Superior temporal gyrus (tissue), 1 donor: ENCODE measurements around the gene TOGARAM1.
A peak's percentile ranks its signal among the peaks of the same experiment; 100 is the strongest.
"Not testable (repeated sequence)": the region's sequence is repeated elsewhere in the genome, so short reads cannot be mapped to it uniquely, and the experiment has no call there.

Source experiments
- DNase-seq: peaks from one replicate; pipeline ENCODE4 v3.0.0-alpha.2; 2016; ENCODE audit errors: extremely low spot score

Gene TOGARAM1

DNA sequence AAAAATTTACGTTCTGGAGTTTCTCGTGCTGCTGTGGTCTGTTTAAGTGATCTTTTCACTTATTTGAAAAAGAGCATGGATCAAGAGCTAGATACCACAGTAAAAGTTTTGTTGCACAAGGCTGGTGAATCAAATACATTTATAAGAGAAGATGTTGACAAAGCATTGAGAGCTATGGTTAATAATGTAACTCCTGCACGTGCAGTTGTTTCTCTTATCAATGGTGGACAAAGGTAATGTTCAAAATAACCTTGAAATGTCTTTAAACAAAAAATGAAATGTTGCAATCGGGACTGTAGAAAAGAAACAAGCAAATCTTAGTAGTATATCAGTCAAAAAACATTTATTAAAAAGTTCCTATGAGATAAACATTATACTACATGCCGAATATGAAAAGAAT is 82.6 kb downstream of the TOGARAM1 start:
- DNase-seq, result no peak

DNA sequence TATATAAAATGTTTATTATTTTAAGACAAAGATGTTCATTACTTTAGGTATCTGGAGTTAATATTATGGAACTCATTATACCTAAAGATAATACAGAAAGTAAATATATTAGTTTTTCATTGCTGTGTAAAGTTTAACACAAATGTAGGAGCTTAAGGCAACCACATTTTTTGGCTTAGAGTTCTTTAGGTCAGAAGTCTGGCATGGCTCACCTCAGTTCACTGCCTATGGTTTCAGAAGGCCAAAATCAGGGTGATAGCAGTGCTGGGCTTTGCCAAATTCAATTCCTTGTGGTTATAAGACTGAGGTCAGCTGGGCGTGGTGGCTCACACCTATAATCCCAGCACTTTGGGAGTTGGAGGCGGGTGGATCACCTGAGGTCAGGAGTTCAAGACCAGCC is 86.4 kb downstream of the TOGARAM1 start:
- no peak for DNase-seq

DNA sequence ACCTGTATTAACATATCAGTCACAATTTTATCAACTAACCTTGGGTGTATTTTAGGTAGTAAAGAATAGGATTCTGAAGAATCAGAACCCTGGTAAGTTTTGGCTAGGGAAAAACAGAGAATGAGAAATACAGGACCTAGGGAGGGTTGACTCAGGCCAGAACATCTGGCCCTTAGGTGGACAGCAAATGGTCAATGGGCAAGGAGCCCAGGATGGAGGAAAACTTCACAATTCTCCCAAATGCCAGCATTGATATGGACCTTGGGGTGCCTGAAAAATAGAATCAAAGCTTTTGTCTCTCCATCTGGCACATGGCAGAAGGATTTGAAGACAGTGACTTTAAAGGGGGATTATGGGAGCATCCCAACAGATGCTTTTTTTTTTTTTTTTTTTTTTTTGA is 89.2 kb downstream of the TOGARAM1 start:
- DNase-seq, result peak; percentile 33

DNA sequence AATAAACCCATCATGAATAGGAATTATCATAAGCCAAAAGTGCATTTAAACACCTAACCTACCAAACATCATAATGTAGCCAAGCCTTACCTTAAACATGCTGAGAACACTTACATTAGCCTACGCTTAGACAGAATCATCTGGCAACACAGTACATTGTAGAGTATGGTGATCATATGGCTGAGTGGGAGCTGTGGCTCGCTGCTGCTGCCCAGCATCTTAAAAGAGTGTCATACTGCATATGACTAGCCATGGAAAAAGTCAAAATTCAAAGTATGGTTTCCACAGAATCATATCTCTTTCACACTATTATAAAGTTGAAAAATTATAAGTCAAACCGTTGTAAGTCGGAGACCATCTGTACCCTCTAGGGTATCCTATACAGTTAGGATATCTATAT is 89.9 kb downstream of the TOGARAM1 start:
- DNase-seq, result peak; percentile 28

DNA sequence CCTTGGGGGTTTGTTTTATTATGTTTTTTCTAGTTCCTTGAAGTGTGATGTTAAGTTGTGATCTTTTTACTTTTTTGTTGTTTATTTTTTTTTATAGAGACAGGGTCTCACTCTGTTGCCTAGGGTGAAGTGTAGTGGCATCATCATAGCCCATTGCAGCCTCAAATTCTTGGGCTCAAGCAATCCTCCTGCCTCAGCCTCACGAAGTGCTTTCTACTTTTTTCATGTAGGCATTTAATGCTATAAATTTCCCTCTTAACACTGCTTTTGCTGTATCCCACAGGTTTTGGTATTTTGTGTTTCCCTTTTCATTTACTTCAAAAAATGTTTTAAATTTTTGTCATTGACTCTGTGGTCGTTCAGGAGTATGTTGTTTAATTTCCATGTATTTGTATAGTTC is 95.4 kb downstream of the TOGARAM1 start:
- no peak for DNase-seq

DNA sequence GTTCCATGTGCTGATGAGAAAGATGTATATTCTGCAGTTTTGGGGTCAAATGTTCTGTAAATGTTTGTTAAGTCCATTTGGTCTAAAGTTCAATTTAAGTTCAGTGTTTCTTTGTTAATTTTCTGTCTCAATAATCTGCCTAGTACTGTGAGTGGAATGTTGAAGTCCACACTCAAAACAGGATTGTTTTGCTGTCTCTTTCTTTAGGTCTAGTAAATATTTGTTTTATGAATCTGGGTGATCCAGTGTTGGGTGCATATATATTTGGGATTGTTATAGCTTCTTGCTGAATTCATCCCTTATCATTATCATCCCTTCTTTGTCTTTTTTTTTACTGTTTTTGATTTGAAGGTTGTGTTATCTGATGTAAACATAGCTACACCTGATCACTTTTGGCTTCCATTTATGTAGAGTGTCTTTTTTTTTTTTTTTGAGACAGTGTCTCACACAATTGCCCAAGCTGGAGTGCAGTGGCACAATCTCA is 95.9 kb downstream of the TOGARAM1 start:
- no peak for DNase-seq

DNA sequence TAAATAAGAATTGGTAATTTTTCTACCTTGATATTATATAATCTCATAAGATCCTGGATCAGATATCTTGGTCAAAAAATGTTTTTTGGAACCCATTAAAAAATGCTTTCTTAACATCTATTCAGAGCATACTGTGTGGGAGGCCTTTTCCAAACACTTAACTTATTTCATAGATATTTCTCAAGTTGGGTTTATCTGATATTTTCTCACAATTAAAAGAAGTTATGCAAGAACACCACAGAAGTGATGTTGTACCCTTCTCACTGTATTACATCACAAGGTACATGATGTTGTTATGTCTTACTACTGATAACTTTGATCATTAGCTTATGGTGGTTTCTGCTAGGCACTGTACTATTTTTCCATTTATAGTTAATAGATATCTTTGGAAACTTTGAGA is 98.6 kb downstream of the TOGARAM1 start:
- DNase-seq, result no peak

DNA sequence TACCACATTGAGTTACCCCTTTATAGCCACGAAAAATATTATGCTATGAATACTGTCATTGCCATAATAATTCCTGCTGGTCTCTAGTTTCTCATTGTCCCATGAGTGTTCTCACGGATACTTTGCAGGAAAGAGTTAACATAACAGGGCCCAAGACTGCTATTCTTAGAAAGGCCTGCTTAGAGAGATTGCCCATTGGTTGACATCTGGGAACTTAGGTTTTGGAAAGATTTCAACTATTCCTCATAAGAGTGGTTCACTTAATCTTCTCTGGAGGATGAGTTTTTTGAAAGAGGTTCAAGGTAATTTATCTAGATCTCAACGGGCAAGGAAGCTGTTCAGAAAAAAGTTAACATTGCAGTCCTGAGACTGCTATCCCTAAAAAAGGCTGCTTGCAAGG is 103.5 kb downstream of the TOGARAM1 start:
- no peak for DNase-seq

DNA sequence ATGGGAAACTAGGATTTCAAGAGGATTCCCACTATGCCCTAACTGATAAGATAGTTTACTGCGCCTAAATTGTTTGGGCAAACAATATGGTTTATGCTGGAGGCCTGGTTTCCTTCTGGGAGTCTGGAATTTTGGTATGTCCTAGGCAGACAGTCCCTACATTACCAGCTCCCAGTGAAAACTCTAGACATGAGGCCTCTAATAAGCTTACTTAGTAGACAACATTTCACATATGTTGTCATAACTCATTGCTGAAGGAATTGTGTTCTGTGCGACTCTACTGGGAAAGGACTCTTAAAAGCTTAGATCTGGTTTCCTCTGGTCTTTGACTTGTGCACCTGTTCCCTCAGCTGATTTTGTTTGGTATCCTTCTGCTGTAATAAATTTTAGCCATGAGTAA is 104.0 kb downstream of the TOGARAM1 start:
- no peak for DNase-seq

DNA sequence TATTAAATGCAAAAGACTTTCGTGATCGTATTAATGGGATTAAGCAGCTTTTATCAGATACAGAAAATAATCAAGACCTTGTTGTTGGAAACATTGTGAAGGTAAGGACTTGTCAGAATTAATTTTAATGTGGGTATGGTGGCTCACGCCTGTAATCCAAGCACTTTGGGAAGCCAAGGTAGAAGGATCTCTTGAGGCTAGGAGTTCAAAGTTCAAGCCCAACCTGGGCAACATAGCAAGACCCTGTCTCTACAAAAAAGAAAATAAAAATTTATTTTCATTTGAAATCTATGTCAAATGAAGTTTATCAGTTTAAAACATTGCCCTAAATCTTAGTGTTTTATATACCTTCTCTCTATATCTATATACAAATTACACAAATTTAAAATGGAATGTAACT is 104.7 kb downstream of the TOGARAM1 start:
- no peak for DNase-seq

DNA sequence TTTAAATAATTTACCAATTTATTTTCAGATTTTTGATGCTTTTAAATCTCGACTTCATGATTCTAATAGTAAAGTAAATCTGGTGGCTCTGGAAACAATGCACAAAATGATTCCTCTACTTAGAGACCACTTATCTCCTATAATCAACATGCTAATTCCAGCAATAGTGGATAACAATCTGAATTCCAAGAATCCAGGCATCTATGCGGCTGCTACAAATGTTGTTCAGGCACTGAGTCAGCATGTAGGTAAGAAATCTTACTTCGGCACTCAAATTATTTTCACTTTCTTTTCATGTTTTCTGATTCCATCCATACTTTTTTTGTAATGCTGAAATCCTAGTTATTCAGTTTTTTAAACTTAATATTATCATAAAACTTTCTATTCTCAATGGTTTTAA is 106.4 kb downstream of the TOGARAM1 start:
- DNase-seq, result no peak

DNA sequence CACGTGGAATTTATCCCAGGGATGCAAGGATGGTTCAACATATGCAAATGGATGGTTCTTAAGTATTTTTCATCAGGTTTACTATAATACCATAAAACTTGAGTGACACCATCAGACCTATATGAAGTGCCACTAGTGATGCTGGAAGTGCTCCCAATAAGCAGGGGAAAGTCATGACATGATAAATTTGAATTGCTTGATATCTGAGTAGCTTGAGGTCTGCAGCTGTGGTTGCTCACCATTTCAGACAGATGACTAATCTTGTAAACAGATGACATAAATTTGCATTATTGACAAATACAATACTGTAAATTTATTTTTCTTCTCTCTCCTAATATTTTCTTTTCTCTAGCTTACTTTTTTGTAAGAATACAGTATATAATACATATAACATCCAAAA is 108.2 kb downstream of the TOGARAM1 start:
- DNase-seq, result no peak

DNA sequence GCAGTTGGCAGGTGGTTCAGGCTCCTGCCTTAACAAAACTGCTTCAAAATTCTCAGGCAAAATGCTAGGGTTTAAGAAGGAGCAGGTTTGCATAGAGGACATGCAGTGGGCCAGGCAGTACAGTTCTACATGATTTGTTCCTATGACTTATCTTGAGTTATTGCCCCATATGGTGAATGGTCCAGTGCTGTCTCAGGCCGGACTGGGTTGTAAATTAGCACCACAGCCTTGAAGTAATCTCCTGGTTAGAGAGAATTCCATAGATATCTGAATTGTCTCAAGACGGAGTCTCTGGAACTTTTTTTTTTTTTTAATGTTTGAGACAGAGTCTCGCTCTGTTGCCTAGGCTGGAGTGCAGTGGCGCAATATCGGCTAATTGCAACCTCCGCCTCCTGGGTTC is 110.1 kb downstream of the TOGARAM1 start:
- DNase-seq, result no peak

DNA sequence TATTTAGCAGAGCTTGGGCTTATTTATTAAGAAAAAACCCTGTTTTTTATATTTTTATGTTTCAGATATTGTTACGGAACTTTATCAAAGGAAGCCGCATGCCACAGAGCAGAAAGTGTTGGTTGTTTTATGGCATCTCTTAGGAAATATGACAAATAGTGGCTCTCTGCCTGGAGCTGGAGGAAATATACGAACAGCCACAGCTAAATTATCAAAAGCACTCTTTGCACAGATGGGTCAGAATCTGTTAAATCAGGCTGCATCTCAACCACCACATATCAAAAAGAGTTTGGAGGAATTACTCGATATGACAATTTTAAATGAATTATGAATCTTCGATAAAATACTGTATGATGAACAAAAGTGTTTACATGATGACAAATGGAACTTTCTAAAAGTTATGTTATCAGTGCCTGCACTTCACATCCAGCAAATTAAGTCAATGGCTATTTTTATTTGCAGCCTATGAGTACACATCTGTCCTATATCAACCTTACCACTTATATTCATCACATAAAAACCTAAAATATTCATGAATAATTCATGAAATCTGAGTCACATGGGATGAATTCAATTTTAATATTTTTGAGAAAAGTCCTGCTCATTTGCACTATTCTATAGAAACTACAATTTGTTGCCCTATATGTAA is 111.4 kb downstream of the TOGARAM1 start:
- DNase-seq, result no peak

DNA sequence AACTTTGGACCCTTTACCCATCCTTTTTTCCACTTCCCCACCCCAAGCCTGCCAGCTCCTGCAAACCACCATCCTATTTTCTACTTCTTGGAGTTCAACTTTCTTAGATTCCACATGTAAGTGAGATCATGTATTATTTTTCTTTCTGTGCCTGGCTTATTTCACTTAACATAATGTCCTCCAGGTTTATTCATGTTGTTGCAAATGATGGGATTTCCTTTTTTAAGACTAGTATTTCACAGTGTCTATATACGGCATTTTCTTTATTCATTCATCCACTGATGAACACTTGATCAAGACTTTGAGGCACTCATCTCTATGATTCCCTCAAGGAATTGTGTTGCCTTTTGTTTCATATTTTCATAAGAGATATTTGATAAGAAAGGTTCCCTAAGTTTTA is 116.3 kb downstream of the TOGARAM1 start:
- DNase-seq, result no peak

DNA sequence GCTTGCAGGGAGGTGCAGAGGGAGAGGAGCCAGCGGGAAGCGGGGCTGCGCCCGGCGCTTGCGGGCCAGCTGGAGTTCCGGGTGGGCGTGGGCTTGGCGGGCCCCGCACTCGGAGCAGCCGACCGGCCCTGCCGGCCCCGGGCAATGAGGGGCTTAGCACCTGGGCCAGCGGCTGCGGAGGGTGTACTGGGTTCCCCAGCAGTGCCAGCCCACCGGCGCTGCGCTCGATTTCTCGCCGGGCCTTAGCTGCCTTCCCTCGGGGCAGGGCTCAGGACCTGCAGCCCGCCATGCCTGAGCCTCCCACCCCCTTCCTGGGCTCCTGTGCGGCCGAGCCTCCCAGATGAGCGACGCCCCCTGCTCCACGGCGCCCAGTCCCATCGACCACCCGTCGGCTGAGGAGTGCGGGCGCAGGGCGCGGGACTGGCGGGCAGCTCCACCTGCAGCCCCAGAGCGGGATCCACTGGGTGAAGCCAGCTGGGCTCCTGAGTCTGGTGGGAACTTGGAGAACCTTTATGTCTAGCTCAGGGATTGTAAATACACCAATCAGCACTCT is 118.5 kb downstream of the TOGARAM1 start:
- DNase-seq, result not testable (repeated sequence)

DNA sequence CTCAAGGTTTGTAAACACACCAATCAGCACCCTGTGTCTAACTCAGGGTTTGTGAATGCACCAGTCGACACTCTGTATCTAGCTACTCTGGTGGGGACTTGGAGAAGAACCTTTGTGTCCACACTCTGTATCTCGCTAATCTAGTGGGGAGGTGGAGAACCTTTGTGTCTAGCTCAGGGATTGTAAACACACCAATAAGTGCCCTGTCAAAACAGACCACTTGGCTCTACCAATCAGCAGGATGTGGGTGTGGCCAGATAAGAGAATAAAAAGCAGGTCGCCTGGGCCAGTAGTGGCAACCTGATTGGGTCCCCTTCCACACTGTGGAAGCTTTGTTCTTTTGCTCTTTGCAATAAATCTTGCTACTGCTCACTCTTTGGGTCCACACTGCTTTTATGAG is 119.1 kb downstream of the TOGARAM1 start:
- DNase-seq, result not testable (repeated sequence)

DNA sequence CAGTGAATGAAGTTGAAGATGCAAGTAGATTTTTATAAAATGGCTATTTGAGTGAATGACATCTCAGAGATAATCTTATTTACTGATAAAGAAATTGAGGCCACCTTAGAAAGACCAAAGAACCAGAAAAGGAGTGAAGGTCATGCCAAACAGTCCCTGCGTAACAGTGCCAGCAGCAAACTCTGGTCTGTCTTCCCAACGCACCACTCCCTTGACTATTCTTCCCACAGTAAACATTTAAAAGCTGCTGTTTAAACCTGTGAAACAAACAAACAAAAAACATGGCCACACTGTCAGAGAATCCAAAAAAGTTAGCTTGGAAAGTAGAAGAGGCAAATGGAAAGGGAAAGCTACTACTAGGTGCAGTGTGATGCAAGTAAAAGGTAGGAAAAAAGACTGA is 120.4 kb downstream of the TOGARAM1 start:
- DNase-seq, result no peak

DNA sequence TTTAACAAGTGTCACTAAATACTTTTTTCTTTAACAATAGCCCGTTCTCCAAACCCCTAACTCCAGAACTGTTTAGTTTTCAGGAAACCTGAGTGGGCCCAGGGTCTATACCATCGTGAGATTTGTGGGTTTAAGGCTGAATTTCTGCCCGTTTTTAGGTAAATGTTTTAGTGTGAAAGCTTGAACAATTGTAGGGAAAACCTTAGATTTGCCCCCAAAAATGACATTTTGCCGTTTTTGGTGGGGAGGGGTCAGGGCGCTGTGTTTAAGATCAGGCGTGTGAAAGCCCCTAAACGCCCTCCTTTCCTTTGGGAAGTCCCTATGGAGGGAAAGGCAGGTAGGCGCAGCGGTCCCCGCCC is 121.6 kb downstream of the TOGARAM1 start:
- DNase-seq, result peak; percentile 33

DNA sequence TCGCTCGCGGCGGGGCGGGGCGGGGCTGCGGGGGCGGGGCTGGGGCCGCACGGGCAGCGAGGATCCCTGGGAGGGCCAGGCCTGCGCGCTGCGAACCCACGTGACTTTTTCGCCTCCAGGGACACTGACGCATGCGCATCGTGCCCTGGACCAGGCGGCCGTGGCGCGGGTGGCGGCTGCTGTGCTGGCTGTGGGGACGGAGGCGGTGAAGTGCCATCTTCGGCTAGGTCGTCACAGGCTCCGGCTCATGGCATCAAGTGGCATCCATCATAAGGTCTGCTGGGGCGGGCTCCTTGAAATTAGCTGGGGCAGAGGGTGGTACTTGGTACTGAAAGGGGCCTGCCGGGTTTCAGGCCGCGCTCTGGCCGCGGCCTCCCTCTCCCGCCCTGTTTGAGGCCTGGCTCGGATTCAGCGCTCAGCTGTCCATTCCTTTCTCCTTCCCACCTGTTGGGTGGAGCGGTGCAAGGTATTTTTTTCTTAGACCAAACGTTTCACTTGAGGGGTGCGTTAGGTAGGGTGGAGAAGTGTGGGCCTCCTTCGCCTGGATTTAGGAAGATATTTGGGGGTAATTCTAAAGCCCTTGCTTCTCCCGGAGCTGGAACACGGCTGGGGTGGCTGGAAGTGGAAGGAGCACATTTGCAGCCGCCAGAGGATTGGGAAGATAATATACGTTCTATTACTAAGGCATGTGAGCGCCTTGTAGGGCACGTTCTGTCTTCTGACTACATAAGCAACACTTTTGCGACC is 122.2 kb downstream of the TOGARAM1 start, which contains the start of gene PRPF39:
Gene PRPF39 (plus strand): TSS at position 141 of the 747 bp plus-strand sequence. CDS start 11,124 bp downstream, outside the sequence.
- DNase-seq, result peak; percentile 96

DNA sequence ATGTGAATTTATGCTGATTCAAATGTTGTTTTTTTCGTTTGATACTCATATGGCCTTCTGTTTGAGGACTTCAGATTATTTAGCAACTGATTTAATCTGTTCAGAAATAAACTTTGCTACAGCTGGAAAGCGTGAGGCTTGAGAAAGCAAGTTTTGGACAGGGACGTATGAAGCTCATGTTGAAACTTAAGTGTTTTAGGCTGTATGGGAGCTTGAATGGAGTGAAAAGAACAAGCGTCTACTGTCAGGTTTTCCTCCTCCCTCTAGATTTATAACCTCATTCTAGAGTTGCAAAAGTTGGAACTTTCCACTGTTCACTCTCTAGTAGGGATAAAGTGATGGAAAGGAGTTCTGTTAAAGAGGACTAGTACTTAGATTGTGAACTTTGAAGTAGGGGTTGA is 123.0 kb downstream of the TOGARAM1 start:
- no peak for DNase-seq

DNA sequence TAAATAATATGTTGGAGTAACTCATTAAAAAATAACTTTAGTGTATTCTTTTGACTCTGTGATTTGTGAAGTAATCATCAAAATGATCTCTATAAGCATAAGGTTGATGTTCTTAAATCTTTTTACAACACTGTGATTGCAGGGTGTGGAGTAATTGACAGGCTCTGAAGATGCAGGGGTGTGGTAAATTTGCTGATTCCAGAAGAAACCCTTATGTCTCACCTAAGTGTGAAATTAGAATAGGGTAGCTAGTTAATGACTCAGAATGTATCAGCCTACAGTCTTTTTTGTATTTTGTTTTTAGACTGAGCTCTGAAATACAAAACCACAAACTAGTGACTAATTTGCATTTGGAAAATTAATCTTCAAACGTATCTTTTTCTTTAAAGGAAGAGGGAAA is 127.8 kb downstream of the TOGARAM1 start:
- DNase-seq, result no peak

DNA sequence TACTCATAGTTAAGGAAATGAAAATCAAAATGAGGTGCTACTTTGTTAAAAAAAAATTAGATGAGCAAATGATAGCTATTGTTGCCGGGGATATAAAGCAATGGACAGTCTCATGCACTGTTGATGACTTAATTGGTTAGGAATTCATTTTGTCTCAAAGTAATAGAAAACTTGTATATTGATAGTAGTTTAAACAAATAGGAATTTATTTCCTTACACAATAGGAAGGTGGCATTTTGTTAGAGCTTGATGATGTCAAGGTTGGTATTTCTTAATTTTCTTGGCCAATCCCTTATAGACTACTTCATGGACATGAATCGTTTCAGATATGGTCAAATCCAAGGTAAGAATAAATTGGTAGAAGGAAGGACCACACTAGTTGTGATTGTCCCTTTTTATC is 129.7 kb downstream of the TOGARAM1 start:
- DNase-seq, result no peak
